ENCODE measurements around the gene TEKT3. TPM values are rescaled to one million over a fixed set of nuclear protein-coding genes. Genes with fewer than 3 reads are reported as not detected.

Gene TEKT3
- total RNA-seq, 2 donors from 2014 or later: not detected

GRCh38 chr17:15284537-15284936, 56.9 kb downstream of the TEKT3 start:
- Histone ChIP-seq H3K9me3 (no peaks in the 10 kb centered on the region), H3K27ac (no peak overlapping the region), H3K4me1 (peaks cover 0 to 17% of the 10 kb centered on the region in 2 donors), H3K27me3 (no peaks in the 10 kb centered on the region), H3K36me3 (no peaks in the 10 kb centered on the region), H3K4me3 (no peak overlapping the region)
- DNase-seq (ENCODE audit: low spot score): no peak
- no peak for TF ChIP-seq CTCF (IDR thresholded peaks at IDR 0.05)

- DNase-seq (ENCODE audit: low spot score): no peak
- no peak for TF ChIP-seq CTCF (IDR thresholded peaks at IDR 0.05)
- Histone ChIP-seq H3K27me3 (no peaks in the 10 kb centered on the region), H3K4me1 (peaks cover 0 to 17% of the 10 kb centered on the region in 2 donors), H3K27ac (no peak overlapping the region), H3K36me3 (no peaks in the 10 kb centered on the region), H3K4me3 (no peak overlapping the region), H3K9me3 (peaks cover 0 to 3% of the 10 kb centered on the region in 2 donors)
Measured at GRCh38 chr17:15284107-15284506, 57.3 kb downstream of the TEKT3 start.

DNA sequence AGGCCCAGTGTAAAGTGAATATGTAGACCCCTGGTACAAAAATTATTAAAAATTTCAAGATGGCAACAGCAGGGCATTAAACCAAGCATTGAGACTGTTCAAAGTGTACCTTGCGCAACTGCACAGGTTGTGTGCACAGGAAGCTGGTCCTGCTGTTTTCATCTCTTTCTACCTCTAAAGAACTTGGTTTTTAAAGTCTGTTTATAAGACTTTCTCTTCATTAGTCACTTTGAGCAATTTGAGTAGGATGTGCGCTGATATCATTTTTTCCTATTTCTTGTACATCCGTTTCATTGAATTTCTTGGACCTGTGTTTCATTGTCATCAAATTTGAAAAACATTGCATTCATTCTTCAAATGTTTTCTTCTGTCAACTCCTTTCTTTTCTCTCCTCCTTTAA, 59.5 kb downstream of the TEKT3 start:
- TF ChIP-seq CTCF (IDR thresholded peaks at IDR 0.05): no peak

GRCh38 chr17:15278924-15279477, 62.4 kb downstream of the TEKT3 start:
- Histone ChIP-seq H3K4me3 (no peak overlapping the region), H3K27ac (no peak overlapping the region), H3K27me3 (no peaks in the 10 kb centered on the region), H3K4me1 (no peaks in the 10 kb centered on the region), H3K9me3 (peaks cover 0 to 5% of the 10 kb centered on the region in 2 donors), H3K36me3 (no peaks in the 10 kb centered on the region)
- TF ChIP-seq CTCF (IDR thresholded peaks at IDR 0.05): no peak
- DNase-seq (ENCODE audit: low spot score): no peak

More for the DNA sequence above, 59.5 kb downstream of the TEKT3 start:
- DNase-seq (ENCODE audit: low spot score): no peak
- peaks cover 0 to under 1% of the 10 kb centered on the region in 2 donors for H3K4me1 ChIP-seq
- no peak overlapping the region for H3K27ac ChIP-seq
- H3K36me3 ChIP-seq: no peaks in the 10 kb centered on the region
- H3K9me3 ChIP-seq: peaks cover 0 to 5% of the 10 kb centered on the region in 2 donors
- no peaks in the 10 kb centered on the region for H3K27me3 ChIP-seq
- H3K4me3 ChIP-seq: no peak overlapping the region

- H3K36me3 ChIP-seq: no peaks in the 10 kb centered on the region
- H3K4me3 ChIP-seq: no peak overlapping the region
- H3K4me1 ChIP-seq: no peaks in the 10 kb centered on the region
- H3K9me3 ChIP-seq: peaks cover 0 to 5% of the 10 kb centered on the region in 2 donors
- H3K27me3 ChIP-seq: no peaks in the 10 kb centered on the region
- no peak overlapping the region for H3K27ac ChIP-seq
- no peak for DNase-seq (ENCODE audit: low spot score)
- TF ChIP-seq CTCF (IDR thresholded peaks at IDR 0.05): no peak
Measured at GRCh38 chr17:15278380-15278779, 63.0 kb downstream of the TEKT3 start.

- peaks cover 0 to 1% of the 10 kb centered on the region in 2 donors for H3K9me3 ChIP-seq
- H3K4me1 ChIP-seq: peaks cover 0 to 23% of the 10 kb centered on the region in 2 donors
- H3K27ac ChIP-seq: no peak overlapping the region
- TF ChIP-seq CTCF (IDR thresholded peaks at IDR 0.05): no peak
- no peaks in the 10 kb centered on the region for H3K27me3 ChIP-seq
- H3K36me3 ChIP-seq: no peaks in the 10 kb centered on the region
- no peak overlapping the region for H3K4me3 ChIP-seq
- no peak for DNase-seq (ENCODE audit: low spot score)
Measured at GRCh38 chr17:15274017-15274416, 67.4 kb downstream of the TEKT3 start.
